ENCODE measurements around the gene SCP2D1. TPM values are rescaled to one million over a fixed set of nuclear protein-coding genes. Genes with fewer than 3 reads are reported as not detected.

SCP2D1 gene
- total RNA-seq, 8 experiments from 2014 or later = not detected

- no peaks in the 10 kb centered on the region for H3K4me1 ChIP-seq (replicated peaks in 1 of 2)
- peak in 2 of 8 experiments; percentile 40 to 67 for ATAC-seq (replicated peaks in 6 of 8)
- no peak overlapping the region for H3K27ac ChIP-seq
- 6 to 100% (median 62%) methylated on average over 1 to 2 of the region's 2 CpGs; no CpG with 5 or more reads in 1 of the 10 experiments for WGBS, 10 experiments
- no peak overlapping the region for H3K4me3 ChIP-seq
- in situ Hi-C loops (cut with MboI; ENCODE audit: low pct_unique_long_range_greater_than_20kb in 2 of 9, low sequenced_read_pairs in 9 of 9, unreplicated experiment in 9 of 9) = no loop called here
These were observed 40.5 kb downstream of the SCP2D1 start for GRCh38 chr20:18853946-18854646.

DNA sequence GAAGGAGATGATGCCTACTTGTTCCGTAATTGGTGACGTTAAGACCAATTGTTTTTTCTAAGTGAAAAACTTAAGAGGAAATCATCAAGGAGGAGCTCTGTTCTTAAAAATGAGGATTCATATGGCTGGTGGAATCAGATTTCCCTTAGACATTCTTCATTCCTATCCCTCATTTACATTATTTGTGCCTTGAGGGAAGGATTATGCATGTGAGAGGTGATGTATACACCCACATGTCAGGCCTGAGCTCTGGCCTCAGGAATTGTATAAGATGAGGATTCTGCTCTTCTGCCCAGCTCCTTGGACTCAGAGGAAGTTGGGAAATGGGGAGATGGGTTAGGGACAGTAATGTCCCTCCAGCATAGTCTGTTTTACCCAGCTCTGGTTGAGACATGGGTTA lies 42.3 kb downstream of the SCP2D1 start:
- Histone ChIP-seq H3K27ac (no peak overlapping the region), H3K4me3 (no peak overlapping the region), H3K4me1 (replicated peaks in 1 of 2) (no peaks in the 10 kb centered on the region)
- WGBS, 10 experiments = 14 to 100% (median 89%) methylated on average over 2 of the region's 2 CpGs; no CpG with 5 or more reads in 2 of the 10 experiments
- in situ Hi-C loops (cut with MboI; ENCODE audit: low pct_unique_long_range_greater_than_20kb in 2 of 9, low sequenced_read_pairs in 9 of 9, unreplicated experiment in 9 of 9) = no loop called here
- ATAC-seq (replicated peaks in 6 of 8) = peak in 3 of 8 experiments; percentile 57 to 95 (median 66)

DNA sequence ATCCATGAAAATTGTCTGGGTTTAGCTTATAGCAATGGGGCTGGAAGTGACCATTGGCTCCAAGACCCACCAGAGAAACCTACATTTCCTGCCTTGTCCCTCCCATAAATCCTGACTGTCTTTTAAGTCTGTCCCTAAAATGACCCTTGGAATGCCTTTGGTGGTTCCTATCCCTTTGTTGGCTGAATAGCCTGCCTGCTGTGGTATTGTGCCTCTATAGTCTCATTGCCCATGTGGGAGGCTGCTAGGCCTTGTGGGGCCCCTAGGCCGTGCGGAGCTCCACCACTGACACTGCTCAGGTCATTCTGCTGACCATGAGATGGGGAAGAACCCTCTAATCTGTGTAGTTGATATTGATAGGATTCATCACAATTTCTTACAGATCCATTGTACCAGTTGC lies 43.3 kb downstream of the SCP2D1 start:
- in situ Hi-C loops (cut with MboI; ENCODE audit: low pct_unique_long_range_greater_than_20kb in 2 of 9, low sequenced_read_pairs in 9 of 9, unreplicated experiment in 9 of 9) = no loop called here
- WGBS, 10 experiments = 25 to 75% (median 25%) methylated on average over 2 of the region's 2 CpGs; no CpG with 5 or more reads in 7 of the 10 experiments
- no peak for ATAC-seq (replicated peaks in 6 of 8)

GRCh38 chr20:18857640-18858039 lies 44.1 kb downstream of the SCP2D1 start:
- no peak overlapping the region for H3K27ac ChIP-seq
- in situ Hi-C loops (cut with MboI; ENCODE audit: low pct_unique_long_range_greater_than_20kb in 2 of 9, low sequenced_read_pairs in 9 of 9, unreplicated experiment in 9 of 9) = no loop called here
- no peak overlapping the region for H3K4me3 ChIP-seq
- H3K4me1 ChIP-seq (replicated peaks in 1 of 2) = no peaks in the 10 kb centered on the region
- WGBS, 10 experiments = 50 to 100% (median 100%) methylated on average over 1 of the region's 1 CpG; no CpG with 5 or more reads in 3 of the 10 experiments
- ATAC-seq (replicated peaks in 6 of 8) = no peak

More for the DNA sequence above, 43.3 kb downstream of the SCP2D1 start:
- H3K27ac ChIP-seq = no peak overlapping the region
- H3K4me3 ChIP-seq = no peak overlapping the region
- H3K4me1 ChIP-seq (replicated peaks in 1 of 2) = no peaks in the 10 kb centered on the region

DNA sequence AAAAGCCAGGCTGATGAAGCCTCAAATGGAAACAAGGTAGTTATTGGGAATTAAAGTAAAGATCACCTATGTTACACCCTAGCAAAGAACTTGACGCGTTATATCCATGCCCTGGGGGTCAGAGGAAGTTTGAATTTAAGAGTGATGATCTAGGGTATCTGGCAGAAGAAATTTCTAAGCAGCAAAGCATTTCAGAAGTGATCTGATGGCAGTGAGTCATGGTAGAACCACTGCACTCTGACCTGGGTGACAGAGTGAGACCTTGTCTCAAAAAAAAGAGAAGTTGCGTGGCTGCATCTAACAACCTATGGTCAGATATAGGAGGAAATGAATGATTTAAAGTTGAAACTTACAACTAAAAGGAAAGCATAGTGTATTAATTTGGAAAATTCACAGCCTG lies 45.2 kb downstream of the SCP2D1 start:
- Histone ChIP-seq H3K4me3 (no peak overlapping the region), H3K27ac (no peak overlapping the region), H3K4me1 (replicated peaks in 1 of 2) (no peaks in the 10 kb centered on the region)
- 67 to 100% (median 92%) methylated on average over 1 to 3 of the region's 3 CpGs; no CpG with 5 or more reads in 1 of the 10 experiments for WGBS, 10 experiments
- in situ Hi-C loops (cut with MboI; ENCODE audit: low pct_unique_long_range_greater_than_20kb in 2 of 9, low sequenced_read_pairs in 9 of 9, unreplicated experiment in 9 of 9) = no loop called here
- no peak for ATAC-seq (replicated peaks in 6 of 8)

Other genes with a start within 250 kb of the SCP2D1 start
- 100 to 1,000 TPM in 5 of 8 experiments, 10 to 100 TPM in 3; 85.4 to 177 (median 118) TPM for gene SMIM26, start 246.4 kb upstream of the SCP2D1 start, total RNA-seq
- gene DTD1, start 225.7 kb upstream of the SCP2D1 start, total RNA-seq = 100 to 1,000 TPM in 5 of 8 experiments, 10 to 100 TPM in 3; 44.4 to 163 (median 110) TPM